ES-I3 (cell line): ENCODE results near the gene PPP4C.

ENCODE experiments used
- H3K36me3 ChIP-seq: 2 replicates; pipeline ENCODE4 v1.6.1; 2013; ENCODE audit warnings: mild to moderate bottlenecking, low read length, control low read depth, moderate library complexity; ENCODE audit not compliant: insufficient read depth
- H3K4me1 ChIP-seq: 2 replicates; pipeline ENCODE4 v1.6.1; 2013; ENCODE audit warnings: mild to moderate bottlenecking, control low read depth, low read length; ENCODE audit not compliant: insufficient read depth
- H3K9ac ChIP-seq: 2 replicates; pipeline ENCODE4 v1.6.1; 2013; ENCODE audit warnings: low read depth, mild to moderate bottlenecking, low read length, moderate library complexity
- H3K9me3 ChIP-seq: 2 replicates; pipeline ENCODE4 v1.6.1; 2013; ENCODE audit warnings: mild to moderate bottlenecking, low read length, moderate library complexity; ENCODE audit not compliant: control insufficient read depth, insufficient read depth

PPP4C gene

DNA sequence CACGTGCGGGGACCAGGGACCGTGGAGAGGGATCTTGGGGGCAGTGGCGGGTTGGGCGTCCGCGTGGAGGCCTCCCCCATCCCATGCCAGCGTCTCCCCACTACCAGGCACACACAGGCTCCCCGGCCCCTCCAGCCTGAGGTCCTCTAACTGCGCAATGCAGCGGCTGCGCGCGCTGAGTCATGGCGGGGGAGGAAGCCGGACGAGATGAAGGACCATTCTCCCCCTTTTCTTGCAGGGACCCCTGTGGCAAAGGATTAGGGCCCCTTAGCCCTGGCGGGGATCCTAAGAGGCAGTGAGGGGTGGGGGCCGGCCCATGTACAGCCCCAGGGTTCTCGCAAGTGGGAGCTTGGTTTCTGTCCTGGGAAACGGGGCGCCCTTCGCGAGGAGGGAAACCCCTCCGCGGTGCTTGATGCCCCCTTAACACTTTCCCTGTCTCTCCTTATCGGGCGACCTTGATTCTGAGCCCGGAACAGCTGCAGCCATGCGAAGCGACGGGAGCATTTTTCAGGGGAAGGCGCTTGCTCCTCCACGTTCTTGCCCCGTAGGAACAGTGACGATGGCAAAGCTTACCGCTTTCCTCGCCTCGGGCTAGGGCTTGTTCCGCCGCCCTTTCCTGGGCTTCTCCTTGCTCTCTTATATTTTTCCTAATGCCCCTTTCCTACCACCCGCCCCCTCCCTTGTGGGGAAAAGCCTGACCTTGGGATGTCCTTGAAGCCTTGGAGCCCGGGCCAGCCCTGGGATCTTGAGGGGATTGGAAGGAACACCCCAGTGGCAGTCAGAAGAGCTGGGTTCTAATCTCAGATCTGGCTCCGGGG is 9.6 kb upstream of the PPP4C start:
- Histone ChIP-seq H3K9ac (peak overlapping the region; percentile 98), H3K4me1 (peaks cover 4% of the 10 kb centered on the region), H3K9me3 (no peaks in the 10 kb centered on the region), H3K36me3 (peaks cover 29% of the 10 kb centered on the region)

DNA sequence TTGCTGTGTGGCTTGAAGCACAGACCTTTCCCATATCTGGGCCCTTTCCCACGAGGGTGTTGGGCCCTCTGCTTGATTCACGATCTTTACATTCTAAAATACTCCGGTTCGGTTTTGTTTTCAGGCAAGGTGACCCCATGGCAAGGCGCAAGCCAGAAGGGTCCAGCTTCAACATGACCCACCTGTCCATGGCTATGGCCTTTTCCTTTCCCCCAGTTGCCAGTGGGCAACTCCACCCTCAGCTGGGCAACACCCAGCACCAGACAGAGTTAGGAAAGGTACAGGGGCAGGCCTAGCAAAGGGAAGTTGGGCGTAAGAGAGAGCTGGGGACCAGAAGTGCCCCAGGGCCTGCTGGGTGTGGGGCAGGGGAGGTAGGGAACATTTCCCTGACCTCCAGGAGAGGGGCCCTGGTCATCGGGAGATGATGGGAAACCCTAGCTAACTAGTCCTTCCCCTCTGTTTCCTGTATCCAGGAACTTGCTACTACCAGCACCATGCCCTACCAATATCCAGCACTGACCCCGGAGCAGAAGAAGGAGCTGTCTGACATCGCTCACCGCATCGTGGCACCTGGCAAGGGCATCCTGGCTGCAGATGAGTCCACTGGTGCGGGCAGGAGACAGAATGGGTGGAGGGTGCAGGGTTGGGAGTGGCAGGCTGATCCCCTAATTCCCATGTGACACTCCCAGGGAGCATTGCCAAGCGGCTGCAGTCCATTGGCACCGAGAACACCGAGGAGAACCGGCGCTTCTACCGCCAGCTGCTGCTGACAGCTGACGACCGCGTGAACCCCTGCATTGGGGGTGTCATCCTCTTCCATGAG is 8.8 kb upstream of the PPP4C start:
- peaks cover 4% of the 10 kb centered on the region for H3K4me1 ChIP-seq
- peaks cover 29% of the 10 kb centered on the region for H3K36me3 ChIP-seq

DNA sequence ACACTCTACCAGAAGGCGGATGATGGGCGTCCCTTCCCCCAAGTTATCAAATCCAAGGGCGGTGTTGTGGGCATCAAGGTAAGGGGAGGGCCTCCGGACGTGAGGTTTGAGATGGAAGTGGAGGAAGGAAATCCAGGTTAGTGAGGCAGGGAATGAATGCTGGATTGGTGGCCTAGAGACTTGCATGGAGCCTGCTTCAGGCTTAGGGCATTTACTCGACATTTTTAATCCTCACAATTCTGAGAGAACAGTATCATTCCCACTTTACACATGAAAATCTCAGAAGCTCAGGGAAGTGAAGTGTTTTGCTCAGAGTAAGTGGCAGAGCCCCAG is 8.2 kb upstream of the PPP4C start:
- Histone ChIP-seq H3K9ac (no peak overlapping the region), H3K36me3 (peaks cover 29% of the 10 kb centered on the region), H3K4me1 (peaks cover 4% of the 10 kb centered on the region), H3K9me3 (no peaks in the 10 kb centered on the region)

More for the DNA sequence above, 8.8 kb upstream of the PPP4C start:
- peak overlapping the region; percentile 98 for H3K9ac ChIP-seq
- H3K9me3 ChIP-seq, result no peaks in the 10 kb centered on the region

DNA sequence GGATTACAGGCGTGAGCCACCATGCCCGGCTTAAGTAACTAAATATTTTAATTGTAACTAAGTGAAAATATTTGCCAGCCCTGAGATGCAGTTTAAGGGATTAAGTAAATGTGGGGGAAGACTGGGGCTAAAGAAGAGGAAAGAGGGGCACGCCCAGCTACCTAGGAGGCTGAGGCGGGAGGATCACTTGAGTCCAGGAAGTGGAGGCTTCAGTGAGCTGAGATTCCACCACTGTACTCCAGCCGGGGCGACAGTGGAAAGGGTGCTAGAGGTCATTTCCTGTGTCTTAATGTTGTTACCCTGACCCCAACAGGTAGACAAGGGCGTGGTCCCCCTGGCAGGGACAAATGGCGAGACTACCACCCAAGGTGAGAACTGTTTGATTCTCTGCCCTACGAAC is 7.5 kb upstream of the PPP4C start:
- no peak overlapping the region for H3K9ac ChIP-seq

DNA sequence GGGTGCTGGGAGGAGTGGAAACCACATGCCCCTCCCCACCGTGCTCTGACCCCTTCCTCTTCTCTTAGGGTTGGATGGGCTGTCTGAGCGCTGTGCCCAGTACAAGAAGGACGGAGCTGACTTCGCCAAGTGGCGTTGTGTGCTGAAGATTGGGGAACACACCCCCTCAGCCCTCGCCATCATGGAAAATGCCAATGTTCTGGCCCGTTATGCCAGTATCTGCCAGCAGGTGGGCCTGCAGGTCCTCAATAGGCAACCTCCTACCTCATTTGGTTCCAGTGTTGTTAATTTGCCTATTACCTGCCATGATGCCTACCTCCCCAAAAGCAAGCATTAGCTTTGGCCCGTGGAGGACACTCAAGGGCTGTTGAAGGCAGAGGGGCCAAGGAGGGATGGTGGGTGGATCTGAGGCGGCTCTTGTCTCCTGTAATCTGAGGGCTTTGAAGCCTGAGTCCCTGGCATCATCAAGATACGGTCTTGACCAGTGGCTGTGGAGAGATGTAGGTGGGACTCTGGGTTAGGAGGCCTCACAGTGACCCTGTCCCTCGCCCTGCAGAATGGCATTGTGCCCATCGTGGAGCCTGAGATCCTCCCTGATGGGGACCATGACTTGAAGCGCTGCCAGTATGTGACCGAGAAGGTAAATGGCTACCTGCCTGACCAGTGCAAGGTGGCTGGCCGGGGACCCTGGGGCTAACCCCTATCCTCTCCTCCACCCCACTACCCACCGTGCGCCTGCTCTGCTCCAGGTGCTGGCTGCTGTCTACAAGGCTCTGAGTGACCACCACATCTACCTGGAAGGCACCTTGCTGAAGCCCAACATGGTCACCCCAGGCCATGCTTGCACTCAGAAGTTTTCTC is 6.8 kb upstream of the PPP4C start:
- Histone ChIP-seq H3K4me1 (no peaks in the 10 kb centered on the region; the same call in none of the 2 replicates), H3K9ac (no peak overlapping the region), H3K36me3 (peaks cover 29% of the 10 kb centered on the region), H3K9me3 (no peaks in the 10 kb centered on the region)

More for the DNA sequence above, 7.5 kb upstream of the PPP4C start:
- H3K36me3 ChIP-seq, result peaks cover 29% of the 10 kb centered on the region
- no peaks in the 10 kb centered on the region for H3K9me3 ChIP-seq
- H3K4me1 ChIP-seq, result peaks cover 2% of the 10 kb centered on the region

DNA sequence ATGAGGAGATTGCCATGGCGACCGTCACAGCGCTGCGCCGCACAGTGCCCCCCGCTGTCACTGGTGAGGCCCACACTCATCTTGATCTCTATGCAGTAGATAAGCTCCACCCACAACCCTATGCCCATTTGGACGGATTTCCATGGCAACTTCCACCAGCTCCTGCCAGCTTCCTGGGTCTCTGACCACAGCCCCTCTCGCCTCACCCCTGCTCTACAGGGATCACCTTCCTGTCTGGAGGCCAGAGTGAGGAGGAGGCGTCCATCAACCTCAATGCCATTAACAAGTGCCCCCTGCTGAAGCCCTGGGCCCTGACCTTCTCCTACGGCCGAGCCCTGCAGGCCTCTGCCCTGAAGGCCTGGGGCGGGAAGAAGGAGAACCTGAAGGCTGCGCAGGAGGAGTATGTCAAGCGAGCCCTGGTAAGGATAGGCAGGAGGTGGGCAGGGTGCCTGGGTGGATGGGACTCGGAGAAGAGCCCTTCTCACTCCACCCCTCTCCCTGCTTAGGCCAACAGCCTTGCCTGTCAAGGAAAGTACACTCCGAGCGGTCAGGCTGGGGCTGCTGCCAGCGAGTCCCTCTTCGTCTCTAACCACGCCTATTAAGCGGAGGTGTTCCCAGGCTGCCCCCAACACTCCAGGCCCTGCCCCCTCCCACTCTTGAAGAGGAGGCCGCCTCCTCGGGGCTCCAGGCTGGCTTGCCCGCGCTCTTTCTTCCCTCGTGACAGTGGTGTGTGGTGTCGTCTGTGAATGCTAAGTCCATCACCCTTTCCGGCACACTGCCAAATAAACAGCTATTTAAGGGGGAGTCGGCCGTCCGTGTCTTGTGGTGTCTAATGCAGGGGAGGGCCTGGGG is 6.0 kb upstream of the PPP4C start:
- Histone ChIP-seq H3K9ac (no peak overlapping the region), H3K36me3 (peaks cover 29% of the 10 kb centered on the region), H3K9me3 (no peaks in the 10 kb centered on the region), H3K4me1 (no peaks in the 10 kb centered on the region; the same call in none of the 2 replicates)

DNA sequence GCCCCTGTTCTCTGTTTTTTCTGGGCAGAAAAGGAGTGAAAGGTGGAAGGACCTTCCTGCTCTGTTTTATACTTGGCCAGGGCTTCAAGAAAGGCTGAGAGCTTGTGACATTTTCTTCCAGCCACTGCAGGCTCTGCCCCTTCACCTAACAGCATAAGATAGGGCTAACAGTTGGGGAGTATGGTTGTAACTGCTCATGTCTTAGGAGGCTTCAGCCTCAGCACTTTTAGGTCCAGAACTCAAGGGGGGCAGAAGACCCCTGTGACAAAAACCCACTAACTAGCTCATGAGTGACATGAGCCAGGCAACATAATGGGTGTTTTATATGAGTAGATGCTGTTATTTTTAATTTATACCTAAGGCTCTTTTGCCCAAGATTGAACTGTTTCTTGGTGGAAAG is 5.3 kb upstream of the PPP4C start:
- Histone ChIP-seq H3K9me3 (no peaks in the 10 kb centered on the region), H3K4me1 (no peaks in the 10 kb centered on the region; the same call in none of the 2 replicates), H3K36me3 (peaks cover 29% of the 10 kb centered on the region), H3K9ac (no peak overlapping the region)

DNA sequence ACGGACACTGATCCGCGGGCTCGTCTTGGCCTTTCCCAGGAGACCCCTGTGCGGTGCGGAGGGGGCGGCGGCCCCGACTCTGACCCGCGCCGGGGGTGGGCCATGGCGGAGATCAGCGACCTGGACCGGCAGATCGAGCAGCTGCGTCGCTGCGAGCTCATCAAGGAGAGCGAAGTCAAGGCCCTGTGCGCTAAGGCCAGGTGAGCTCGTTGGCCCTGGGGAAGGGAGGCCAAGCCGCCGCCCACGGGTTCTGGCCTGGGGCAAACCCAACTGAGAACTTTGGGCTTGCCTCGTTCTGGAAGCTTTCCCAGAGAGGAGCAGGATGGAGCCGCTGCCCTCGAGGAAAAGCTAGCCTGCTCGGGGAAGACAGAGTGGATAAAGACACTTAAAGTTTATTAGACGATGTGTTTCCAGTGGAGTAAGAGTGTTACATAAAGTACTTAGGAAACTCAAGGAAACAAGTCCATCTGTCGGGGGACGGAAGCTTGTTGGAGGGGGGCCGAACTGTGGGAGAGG is 540 bp downstream of the PPP4C start:
- peak overlapping the region; percentile 90 for H3K9ac ChIP-seq
- no peaks in the 10 kb centered on the region for H3K9me3 ChIP-seq
- H3K4me1 ChIP-seq, result peaks cover 9% of the 10 kb centered on the region; the same call in 1 of the 2 replicates
- H3K36me3 ChIP-seq, result peaks cover 12% of the 10 kb centered on the region; the same call in 1 of the 2 replicates

DNA sequence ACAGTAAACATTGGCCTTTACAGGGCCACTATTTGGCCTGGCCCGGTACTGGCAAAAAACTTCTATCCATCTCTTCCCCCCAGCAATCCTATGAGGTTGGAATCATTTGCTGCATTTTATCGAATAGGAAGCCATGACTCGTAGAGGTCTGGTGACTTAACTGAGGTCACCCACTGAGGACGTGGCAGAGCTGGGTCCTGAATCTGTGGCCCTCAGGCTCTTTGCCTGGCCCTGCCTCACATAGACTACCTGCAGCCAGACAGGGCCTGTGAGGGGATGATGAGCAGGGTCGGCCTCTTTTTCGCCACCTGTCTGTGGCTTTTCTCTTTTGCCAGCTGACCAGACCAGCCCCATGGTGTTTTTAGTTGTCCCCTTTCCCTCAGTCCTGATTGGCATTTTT is 1.9 kb downstream of the PPP4C start:
- H3K4me1 ChIP-seq, result peaks cover 9% of the 10 kb centered on the region; the same call in 1 of the 2 replicates
- no peaks in the 10 kb centered on the region for H3K9me3 ChIP-seq
- H3K9ac ChIP-seq, result no peak overlapping the region
- peaks cover 13% of the 10 kb centered on the region for H3K36me3 ChIP-seq

DNA sequence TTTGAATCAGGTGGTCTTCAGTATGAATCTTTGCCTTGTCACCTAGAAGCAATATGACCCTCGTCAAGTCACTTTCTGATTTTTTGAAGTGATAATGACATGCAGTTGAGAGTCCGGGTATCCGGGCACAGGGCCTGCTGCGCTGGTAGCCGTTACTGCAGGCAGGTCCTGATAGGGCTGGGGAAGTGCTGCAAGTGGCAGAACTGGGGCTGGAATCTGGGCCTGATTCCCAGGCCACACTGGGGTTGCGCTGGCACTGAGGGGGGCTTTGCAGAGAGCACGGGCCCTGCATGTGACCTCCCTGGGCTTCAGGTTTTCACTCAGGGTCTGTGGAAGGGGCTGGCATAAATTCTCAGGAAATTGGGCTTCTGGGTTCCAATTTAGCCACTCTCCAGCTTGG is 3.0 kb downstream of the PPP4C start:
- H3K9me3 ChIP-seq, result no peaks in the 10 kb centered on the region
- H3K9ac ChIP-seq, result no peak overlapping the region
- peaks cover 9% of the 10 kb centered on the region; the same call in 1 of the 2 replicates for H3K4me1 ChIP-seq
- peaks cover 17% of the 10 kb centered on the region for H3K36me3 ChIP-seq

DNA sequence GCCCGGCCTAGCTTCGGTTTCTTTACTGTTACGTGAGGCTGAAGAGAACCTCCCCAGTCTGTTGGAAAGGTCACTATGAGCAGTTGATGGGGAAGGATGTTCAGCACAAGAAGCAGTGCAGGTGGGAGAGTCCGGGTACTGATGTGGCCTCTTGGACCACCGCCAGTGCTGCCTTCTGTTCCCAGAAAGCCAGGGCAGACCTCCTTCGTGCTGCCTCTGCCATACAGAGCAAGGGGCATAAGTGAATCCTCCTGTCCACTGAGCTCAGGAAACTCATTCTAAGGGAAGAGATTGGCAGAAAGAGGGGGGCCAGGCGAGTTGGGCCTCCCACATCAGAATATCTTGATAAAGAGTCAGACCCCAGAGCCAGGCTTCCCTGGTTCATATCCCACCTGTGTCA is 3.7 kb downstream of the PPP4C start:
- peaks cover 9% of the 10 kb centered on the region; the same call in 1 of the 2 replicates for H3K4me1 ChIP-seq
- no peak overlapping the region for H3K9ac ChIP-seq
- H3K9me3 ChIP-seq, result no peaks in the 10 kb centered on the region
- H3K36me3 ChIP-seq, result peaks cover 24% of the 10 kb centered on the region

DNA sequence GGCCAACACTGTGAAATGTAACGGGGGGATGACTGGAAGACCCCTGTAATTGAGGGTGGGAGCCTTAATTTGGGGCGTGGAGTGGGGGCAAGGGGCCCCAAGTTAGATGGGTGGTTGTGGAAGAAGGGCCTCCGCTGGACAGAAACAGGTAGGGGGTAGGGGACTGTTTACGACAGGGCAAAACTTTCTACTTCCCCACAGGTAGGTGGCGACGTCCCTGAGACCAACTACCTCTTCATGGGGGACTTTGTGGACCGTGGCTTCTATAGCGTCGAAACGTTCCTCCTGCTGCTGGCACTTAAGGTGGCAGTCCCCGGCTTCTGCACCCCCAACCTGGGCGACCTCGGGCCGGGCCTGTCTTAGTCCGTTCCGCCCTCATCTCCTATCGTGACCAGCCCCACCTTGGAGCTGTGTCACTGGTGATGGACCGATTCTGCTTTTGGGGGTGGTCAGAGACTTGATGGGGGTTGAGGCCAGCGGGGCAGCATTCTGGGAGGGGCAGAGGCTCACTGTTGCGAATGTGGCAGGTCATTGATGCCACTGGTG is 6.8 kb downstream of the PPP4C start:
- H3K9me3 ChIP-seq, result no peaks in the 10 kb centered on the region
- H3K36me3 ChIP-seq, result peaks cover 28% of the 10 kb centered on the region
- H3K4me1 ChIP-seq, result no peaks in the 10 kb centered on the region
- no peak overlapping the region for H3K9ac ChIP-seq
